ENCODE results near the gene IFNGR2. TPM values are rescaled to one million over a fixed set of nuclear protein-coding genes. Genes with fewer than 3 reads are reported as not detected.
"Not testable (repeated sequence)": the region's sequence is repeated elsewhere in the genome, so short reads cannot be mapped to it uniquely, and the experiment has no call there.

The IFNGR2 gene
- total RNA-seq, 6 experiments from 2014 or later, result 51.2 to 68.6 (median 64.2) TPM

DNA sequence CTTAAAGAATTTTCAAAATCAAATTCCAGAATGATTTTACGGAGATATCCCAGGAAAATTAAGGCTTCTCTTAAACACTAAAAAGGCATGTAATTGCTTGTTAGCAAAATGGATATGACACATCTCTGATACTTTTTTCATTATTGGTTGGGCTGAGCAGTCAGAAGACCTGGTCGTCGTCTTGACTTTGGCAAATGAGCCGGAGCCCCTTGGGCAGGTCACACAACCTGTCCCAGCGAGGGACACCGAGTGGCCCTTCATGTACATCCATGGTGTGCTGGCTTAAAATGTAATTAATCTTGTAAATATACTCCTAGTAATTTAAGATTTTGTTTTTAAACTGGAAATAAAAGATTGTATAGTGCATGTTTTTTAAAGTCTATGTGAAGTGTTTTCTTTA lies 33.9 kb downstream of the IFNGR2 start:
- no peak for TF ChIP-seq CTCF (IDR thresholded peaks at IDR 0.05)
- Mint-ChIP-seq H3K27me3 (ENCODE audit: insufficient read depth) (no peaks in the 10 kb centered on the region; the same call in 1 of the 2 replicates), H3K4me3 (no peak overlapping the region), H3K27ac (no peak overlapping the region), H3K4me1 (ENCODE audit: low read depth) (peaks cover 37% of the 10 kb centered on the region), H3K36me3 (ENCODE audit: low read depth) (peaks cover 24% of the 10 kb centered on the region), H3K9me3 (no peaks in the 10 kb centered on the region)
- DNase-seq, result no peak

GRCh38 chr21:33441489-33442477 lies 38.6 kb downstream of the IFNGR2 start:
- H3K27me3 Mint-ChIP-seq (ENCODE audit: insufficient read depth), result no peaks in the 10 kb centered on the region; the same call in 1 of the 2 replicates
- no peaks in the 10 kb centered on the region for H3K36me3 Mint-ChIP-seq (ENCODE audit: low read depth)
- H3K4me1 Mint-ChIP-seq (ENCODE audit: low read depth), result peaks cover 21% of the 10 kb centered on the region
- no peak for TF ChIP-seq CTCF (IDR thresholded peaks at IDR 0.05)
- DNase-seq, result peak; percentile 65
- no peaks in the 10 kb centered on the region for H3K9me3 Mint-ChIP-seq
- peak overlapping the region; percentile 21; the same call in 1 of the 2 replicates for H3K4me3 Mint-ChIP-seq
- H3K27ac Mint-ChIP-seq, result peak overlapping the region; percentile 87

DNA sequence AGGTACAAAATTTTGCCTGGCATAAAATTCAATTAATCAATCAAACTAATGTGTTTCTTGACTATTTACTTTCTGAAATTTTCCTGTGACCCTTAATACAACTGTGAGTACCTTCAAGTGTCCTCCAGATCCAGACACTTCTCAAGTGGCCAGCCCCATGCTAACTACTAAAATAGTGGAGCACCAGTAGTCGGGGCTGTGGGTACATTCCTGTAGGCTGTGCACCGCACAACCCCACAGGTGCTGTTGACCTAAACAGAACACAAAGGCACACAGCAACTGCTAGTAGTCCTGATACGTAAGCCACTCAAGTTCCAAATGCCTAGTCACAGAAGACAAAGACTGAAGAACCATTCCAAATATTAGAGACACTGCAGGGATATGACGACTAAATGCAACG lies 40.0 kb downstream of the IFNGR2 start:
- DNase-seq, result no peak
- no peaks in the 10 kb centered on the region for H3K9me3 Mint-ChIP-seq
- no peaks in the 10 kb centered on the region for H3K36me3 Mint-ChIP-seq (ENCODE audit: low read depth)
- H3K27ac Mint-ChIP-seq, result no peak overlapping the region; the same call in 1 of the 2 replicates
- no peak for TF ChIP-seq CTCF (IDR thresholded peaks at IDR 0.05)
- peaks cover 21% of the 10 kb centered on the region for H3K4me1 Mint-ChIP-seq (ENCODE audit: low read depth)
- H3K4me3 Mint-ChIP-seq, result no peak overlapping the region
- H3K27me3 Mint-ChIP-seq (ENCODE audit: insufficient read depth), result no peaks in the 10 kb centered on the region

GRCh38 chr21:33444499-33444898 lies 41.3 kb downstream of the IFNGR2 start:
- no peak overlapping the region for H3K4me3 Mint-ChIP-seq
- peaks cover 21% of the 10 kb centered on the region for H3K4me1 Mint-ChIP-seq (ENCODE audit: low read depth)
- no peak for TF ChIP-seq CTCF (IDR thresholded peaks at IDR 0.05)
- no peak overlapping the region for H3K27ac Mint-ChIP-seq
- no peak for DNase-seq
- no peaks in the 10 kb centered on the region for H3K27me3 Mint-ChIP-seq (ENCODE audit: insufficient read depth)
- no peaks in the 10 kb centered on the region for H3K36me3 Mint-ChIP-seq (ENCODE audit: low read depth)
- H3K9me3 Mint-ChIP-seq, result no peaks in the 10 kb centered on the region

DNA sequence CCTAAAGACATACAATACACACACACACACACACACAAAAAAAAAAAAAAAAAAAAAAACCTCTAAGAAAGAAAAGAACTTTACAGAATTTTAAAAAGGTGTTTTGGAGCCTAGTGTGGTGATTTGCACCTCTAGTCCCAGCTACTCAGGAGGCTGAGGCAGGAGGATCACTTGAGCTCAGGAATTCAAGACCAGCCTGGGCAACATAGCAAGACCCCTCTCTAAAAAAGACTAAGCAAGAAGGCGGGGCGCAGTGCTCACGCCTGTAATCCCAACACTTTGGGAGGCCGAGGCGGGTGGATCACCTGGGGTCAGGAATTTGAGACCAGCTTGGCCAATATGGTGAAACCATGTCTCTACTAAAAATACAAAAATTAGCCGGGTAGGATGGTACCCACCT lies 43.4 kb downstream of the IFNGR2 start:
- H3K27me3 Mint-ChIP-seq (ENCODE audit: insufficient read depth), result not testable (repeated sequence)

GRCh38 chr21:33449616-33450015 lies 46.4 kb downstream of the IFNGR2 start:
- H3K4me1 Mint-ChIP-seq (ENCODE audit: low read depth), result peaks cover 28% of the 10 kb centered on the region
- no peak for DNase-seq
- H3K27me3 Mint-ChIP-seq (ENCODE audit: insufficient read depth), result no peaks in the 10 kb centered on the region; the same call in 1 of the 2 replicates
- H3K9me3 Mint-ChIP-seq, result no peaks in the 10 kb centered on the region
- H3K36me3 Mint-ChIP-seq (ENCODE audit: low read depth), result no peaks in the 10 kb centered on the region
- no peak for TF ChIP-seq CTCF (IDR thresholded peaks at IDR 0.05)
- no peak overlapping the region for H3K4me3 Mint-ChIP-seq
- no peak overlapping the region for H3K27ac Mint-ChIP-seq

More for the DNA sequence above, 43.4 kb downstream of the IFNGR2 start:
- not testable (repeated sequence) for DNase-seq; H3K27ac Mint-ChIP-seq; H3K36me3 Mint-ChIP-seq (ENCODE audit: low read depth); H3K4me3 Mint-ChIP-seq; H3K9me3 Mint-ChIP-seq
- peaks cover 24% of the 10 kb centered on the region for H3K4me1 Mint-ChIP-seq (ENCODE audit: low read depth)

Data from HFFc6 (cell line).